ENCODE measurements around the gene ANXA5. TPM values are rescaled to one million over a fixed set of nuclear protein-coding genes. Genes with fewer than 3 reads are reported as not detected.

The ANXA5 gene
- total and polyA plus RNA-seq, 9 of the 15 experiments (the other 6 are each of a cell fraction or from before 2014, with no cell fraction given) = 49.9 to 131 (median 84.5) TPM

GRCh38 chr4:121656269-121656641 is 40.5 kb downstream of the ANXA5 start (continued):
- TF ChIP-seq, protein P1, sequence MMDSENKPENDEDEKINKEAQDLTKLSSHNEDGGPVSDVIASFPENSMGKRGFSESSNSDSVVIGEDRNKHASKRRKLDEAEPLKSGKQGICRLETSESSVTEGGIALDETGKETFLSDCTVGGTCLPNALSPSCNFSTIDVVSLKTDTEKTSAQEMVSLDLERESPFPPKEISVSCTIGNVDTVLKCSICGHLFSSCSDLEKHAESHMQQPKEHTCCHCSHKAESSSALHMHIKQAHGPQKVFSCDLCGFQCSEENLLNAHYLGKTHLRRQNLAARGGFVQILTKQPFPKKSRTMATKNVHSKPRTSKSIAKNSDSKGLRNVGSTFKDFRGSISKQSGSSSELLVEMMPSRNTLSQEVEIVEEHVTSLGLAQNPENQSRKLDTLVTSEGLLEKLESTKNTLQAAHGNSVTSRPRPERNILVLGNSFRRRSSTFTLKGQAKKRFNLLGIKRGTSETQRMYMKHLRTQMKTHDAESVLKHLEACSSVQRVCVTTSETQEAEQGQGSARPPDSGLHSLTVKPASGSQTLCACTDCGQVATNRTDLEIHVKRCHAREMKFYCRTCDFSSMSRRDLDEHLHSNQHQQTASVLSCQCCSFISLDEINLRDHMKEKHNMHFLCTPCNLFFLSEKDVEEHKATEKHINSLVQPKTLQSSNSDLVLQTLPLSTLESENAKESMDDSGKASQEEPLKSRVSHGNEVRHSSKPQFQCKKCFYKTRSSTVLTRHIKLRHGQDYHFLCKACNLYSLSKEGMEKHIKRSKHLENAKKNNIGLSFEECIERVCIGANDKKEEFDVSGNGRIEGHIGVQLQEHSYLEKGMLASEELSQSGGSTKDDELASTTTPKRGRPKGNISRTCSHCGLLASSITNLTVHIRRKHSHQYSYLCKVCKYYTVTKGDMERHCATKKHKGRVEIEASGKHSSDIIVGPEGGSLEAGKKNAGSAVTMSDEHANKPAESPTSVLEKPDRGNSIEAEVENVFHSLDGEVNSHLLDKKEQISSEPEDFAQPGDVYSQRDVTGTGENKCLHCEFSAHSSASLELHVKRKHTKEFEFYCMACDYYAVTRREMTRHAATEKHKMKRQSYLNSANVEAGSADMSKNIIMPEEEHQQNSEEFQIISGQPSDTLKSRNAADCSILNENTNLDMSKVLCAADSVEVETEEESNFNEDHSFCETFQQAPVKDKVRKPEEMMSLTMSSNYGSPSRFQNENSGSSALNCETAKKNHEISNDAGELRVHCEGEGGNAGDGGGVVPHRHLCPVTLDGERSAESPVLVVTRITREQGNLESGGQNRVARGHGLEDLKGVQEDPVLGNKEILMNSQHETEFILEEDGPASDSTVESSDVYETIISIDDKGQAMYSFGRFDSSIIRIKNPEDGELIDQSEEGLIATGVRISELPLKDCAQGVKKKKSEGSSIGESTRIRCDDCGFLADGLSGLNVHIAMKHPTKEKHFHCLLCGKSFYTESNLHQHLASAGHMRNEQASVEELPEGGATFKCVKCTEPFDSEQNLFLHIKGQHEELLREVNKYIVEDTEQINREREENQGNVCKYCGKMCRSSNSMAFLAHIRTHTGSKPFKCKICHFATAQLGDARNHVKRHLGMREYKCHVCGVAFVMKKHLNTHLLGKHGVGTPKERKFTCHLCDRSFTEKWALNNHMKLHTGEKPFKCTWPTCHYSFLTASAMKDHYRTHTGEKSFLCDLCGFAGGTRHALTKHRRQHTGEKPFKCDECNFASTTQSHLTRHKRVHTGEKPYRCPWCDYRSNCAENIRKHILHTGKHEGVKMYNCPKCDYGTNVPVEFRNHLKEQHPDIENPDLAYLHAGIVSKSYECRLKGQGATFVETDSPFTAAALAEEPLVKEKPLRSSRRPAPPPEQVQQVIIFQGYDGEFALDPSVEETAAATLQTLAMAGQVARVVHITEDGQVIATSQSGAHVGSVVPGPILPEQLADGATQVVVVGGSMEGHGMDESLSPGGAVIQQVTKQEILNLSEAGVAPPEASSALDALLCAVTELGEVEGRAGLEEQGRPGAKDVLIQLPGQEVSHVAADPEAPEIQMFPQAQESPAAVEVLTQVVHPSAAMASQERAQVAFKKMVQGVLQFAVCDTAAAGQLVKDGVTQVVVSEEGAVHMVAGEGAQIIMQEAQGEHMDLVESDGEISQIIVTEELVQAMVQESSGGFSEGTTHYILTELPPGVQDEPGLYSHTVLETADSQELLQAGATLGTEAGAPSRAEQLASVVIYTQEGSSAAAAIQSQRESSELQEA (IDR thresholded peaks at IDR 0.05; ENCODE audit: low read depth) = no peak
- TF ChIP-seq POLR2AphosphoS2 (IDR thresholded peaks at IDR 0.05; ENCODE audit: low read length) (no peak), ID3 (CRISPR knock-in tag; IDR thresholded peaks at IDR 0.05) (no peak), ID3 (tag; IDR thresholded peaks at IDR 0.05) (no peak), ZNF766 (CRISPR knock-in tag; conservative IDR thresholded peaks at IDR 0.05) (no peak), CAMTA2 (CRISPR knock-in tag; conservative IDR thresholded peaks at IDR 0.05) (no peak), NFIX (CRISPR knock-in tag; IDR thresholded peaks at IDR 0.05; ENCODE audit: low read depth) (no peak), JUN (IDR thresholded peaks at IDR 0.05; ENCODE audit: borderline replicate concordance, low read depth, low read length) (no peak), JUN (CRISPR knock-in tag; IDR thresholded peaks at IDR 0.05; ENCODE audit: borderline replicate concordance) (no peak), TAF7 (tag; IDR thresholded peaks at IDR 0.05) (no peak), FOXA3 (CRISPR knock-in tag; conservative IDR thresholded peaks at IDR 0.05 in 1 of 2, IDR thresholded peaks at IDR 0.05 in 1 of 2) (no peak), MIER1 (IDR thresholded peaks at IDR 0.05; ENCODE audit: low read depth) (no peak), E4F1 (CRISPR knock-in tag; IDR thresholded peaks at IDR 0.05; ENCODE audit: borderline replicate concordance) (no peak)
- TF ChIP-seq, protein P2, sequence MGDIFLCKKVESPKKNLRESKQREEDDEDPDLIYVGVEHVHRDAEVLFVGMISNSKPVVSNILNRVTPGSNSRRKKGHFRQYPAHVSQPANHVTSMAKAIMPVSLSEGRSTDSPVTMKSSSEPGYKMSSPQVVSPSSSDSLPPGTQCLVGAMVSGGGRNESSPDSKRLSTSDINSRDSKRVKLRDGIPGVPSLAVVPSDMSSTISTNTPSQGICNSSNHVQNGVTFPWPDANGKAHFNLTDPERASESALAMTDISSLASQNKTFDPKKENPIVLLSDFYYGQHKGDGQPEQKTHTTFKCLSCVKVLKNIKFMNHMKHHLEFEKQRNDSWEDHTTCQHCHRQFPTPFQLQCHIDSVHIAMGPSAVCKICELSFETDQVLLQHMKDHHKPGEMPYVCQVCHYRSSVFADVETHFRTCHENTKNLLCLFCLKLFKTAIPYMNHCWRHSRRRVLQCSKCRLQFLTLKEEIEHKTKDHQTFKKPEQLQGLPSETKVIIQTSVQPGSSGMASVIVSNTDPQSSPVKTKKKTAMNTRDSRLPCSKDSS (IDR thresholded peaks at IDR 0.05; ENCODE audit: low read depth, partially characterized antibody) = no peak
- TF ChIP-seq, protein P3, sequence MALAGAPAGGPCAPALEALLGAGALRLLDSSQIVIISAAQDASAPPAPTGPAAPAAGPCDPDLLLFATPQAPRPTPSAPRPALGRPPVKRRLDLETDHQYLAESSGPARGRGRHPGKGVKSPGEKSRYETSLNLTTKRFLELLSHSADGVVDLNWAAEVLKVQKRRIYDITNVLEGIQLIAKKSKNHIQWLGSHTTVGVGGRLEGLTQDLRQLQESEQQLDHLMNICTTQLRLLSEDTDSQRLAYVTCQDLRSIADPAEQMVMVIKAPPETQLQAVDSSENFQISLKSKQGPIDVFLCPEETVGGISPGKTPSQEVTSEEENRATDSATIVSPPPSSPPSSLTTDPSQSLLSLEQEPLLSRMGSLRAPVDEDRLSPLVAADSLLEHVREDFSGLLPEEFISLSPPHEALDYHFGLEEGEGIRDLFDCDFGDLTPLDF (CRISPR knock-in tag; IDR thresholded peaks at IDR 0.05) = no peak
